ENCODE results near the gene MAFG.

DNA sequence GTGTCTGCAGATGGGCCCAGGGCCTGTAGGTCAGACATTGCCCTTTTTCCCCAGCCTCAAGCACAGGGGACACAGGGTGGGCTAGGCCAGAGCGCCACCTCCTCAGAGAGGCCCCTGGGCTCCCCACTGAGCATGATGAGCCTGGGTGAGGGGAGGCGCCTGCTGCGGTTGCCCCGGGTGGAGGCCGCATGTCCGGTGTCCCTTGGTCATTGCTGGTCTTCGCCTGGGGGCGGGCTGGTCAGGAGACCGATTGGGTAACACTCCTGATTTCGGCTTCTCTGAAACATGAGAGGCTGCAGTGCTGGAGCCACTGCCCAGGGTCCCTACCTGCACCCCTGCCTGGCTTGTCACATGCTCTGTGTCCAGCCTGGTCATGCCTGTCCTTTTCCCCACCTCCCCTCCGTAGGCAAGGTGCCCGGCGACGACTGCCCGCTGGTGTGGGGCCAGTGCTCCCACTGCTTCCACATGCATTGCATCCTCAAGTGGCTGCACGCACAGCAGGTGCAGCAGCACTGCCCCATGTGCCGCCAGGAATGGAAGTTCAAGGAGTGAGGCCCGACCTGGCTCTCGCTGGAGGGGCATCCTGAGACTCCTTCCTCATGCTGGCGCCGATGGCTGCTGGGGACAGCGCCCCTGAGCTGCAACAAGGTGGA is 27.9 kb downstream of the MAFG start:
- TF ChIP-seq, protein P1, sequence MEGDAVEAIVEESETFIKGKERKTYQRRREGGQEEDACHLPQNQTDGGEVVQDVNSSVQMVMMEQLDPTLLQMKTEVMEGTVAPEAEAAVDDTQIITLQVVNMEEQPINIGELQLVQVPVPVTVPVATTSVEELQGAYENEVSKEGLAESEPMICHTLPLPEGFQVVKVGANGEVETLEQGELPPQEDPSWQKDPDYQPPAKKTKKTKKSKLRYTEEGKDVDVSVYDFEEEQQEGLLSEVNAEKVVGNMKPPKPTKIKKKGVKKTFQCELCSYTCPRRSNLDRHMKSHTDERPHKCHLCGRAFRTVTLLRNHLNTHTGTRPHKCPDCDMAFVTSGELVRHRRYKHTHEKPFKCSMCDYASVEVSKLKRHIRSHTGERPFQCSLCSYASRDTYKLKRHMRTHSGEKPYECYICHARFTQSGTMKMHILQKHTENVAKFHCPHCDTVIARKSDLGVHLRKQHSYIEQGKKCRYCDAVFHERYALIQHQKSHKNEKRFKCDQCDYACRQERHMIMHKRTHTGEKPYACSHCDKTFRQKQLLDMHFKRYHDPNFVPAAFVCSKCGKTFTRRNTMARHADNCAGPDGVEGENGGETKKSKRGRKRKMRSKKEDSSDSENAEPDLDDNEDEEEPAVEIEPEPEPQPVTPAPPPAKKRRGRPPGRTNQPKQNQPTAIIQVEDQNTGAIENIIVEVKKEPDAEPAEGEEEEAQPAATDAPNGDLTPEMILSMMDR (IDR thresholded peaks at IDR 0.05), result no peak
- TF ChIP-seq ZFX (IDR thresholded peaks at IDR 0.05; ENCODE audit: borderline replicate concordance), result no peak
